ENCODE results near the gene POF1B.

DNA sequence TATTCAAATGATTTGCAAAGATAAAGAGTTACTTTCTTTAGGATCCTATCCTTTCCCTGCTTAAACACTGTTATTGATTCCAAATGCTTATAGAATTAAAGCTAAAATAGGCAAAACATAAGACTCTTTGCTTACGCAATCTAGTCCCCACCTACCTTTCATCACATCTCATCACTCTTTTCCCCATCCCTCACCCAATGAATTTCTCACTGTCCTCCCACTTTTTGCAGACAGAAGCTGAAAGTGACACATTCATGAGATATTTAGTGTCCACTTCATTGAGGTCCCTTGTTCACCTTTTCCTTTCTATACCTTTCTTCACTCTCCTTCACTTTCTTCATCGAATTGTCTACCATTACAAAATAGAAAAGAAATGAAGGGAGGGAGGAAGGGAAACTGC is 136.3 kb downstream of the POF1B start:
- TF ChIP-seq, protein P1, sequence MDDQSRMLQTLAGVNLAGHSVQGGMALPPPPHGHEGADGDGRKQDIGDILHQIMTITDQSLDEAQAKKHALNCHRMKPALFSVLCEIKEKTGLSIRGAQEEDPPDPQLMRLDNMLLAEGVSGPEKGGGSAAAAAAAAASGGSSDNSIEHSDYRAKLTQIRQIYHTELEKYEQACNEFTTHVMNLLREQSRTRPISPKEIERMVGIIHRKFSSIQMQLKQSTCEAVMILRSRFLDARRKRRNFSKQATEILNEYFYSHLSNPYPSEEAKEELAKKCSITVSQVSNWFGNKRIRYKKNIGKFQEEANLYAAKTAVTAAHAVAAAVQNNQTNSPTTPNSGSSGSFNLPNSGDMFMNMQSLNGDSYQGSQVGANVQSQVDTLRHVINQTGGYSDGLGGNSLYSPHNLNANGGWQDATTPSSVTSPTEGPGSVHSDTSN (IDR thresholded peaks at IDR 0.05): no peak
- TF ChIP-seq, protein P2, sequence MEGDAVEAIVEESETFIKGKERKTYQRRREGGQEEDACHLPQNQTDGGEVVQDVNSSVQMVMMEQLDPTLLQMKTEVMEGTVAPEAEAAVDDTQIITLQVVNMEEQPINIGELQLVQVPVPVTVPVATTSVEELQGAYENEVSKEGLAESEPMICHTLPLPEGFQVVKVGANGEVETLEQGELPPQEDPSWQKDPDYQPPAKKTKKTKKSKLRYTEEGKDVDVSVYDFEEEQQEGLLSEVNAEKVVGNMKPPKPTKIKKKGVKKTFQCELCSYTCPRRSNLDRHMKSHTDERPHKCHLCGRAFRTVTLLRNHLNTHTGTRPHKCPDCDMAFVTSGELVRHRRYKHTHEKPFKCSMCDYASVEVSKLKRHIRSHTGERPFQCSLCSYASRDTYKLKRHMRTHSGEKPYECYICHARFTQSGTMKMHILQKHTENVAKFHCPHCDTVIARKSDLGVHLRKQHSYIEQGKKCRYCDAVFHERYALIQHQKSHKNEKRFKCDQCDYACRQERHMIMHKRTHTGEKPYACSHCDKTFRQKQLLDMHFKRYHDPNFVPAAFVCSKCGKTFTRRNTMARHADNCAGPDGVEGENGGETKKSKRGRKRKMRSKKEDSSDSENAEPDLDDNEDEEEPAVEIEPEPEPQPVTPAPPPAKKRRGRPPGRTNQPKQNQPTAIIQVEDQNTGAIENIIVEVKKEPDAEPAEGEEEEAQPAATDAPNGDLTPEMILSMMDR (IDR thresholded peaks at IDR 0.05): no peak
- TF ChIP-seq POLR2AphosphoS5 (IDR thresholded peaks at IDR 0.05; ENCODE audit: low read depth, low read length) (no peak), TEAD4 (IDR thresholded peaks at IDR 0.05; ENCODE audit: borderline replicate concordance, insufficient read depth) (no peak)
